Activated T-cell treated with anti-CD3 and anti-CD28 coated beads, Interleukin-2, amount 50 U/mL, for 72 hours (primary cell): Measurements from ENCODE around the gene GGT1. TPM values are rescaled to one million over a fixed set of nuclear protein-coding genes. Genes with fewer than 3 reads are reported as not detected.
"Not testable (repeated sequence)": the region's sequence is repeated elsewhere in the genome, so short reads cannot be mapped to it uniquely, and the experiment has no call there.

Experiments used
- ATAC-seq, 2 donors: fragments of 150-1000 bp; cut with Tn5 transposase; replicated peaks in 1 of 2; 2 replicates each; pipeline ENCODE4 v1.10.0; 2021; ENCODE audit warnings: moderate library complexity in 2 of 2, mild to moderate bottlenecking in 1 of 2
- DNase-seq, 2 donors: peaks; one replicate each; pipeline ENCODE4 v3.0.0; 2021 to 2022; ENCODE audit warnings: mixed read lengths in 1 of 2
- H3K27ac Mint-ChIP-seq: one replicate; pipeline ENCODE4 v1.8.0; 2022; ENCODE audit warnings: mild to moderate bottlenecking, moderate library complexity, mixed read lengths
- H3K27me3 Mint-ChIP-seq: one replicate; pipeline ENCODE4 v1.8.0; 2022; ENCODE audit warnings: low read depth, mixed read lengths
- H3K36me3 Mint-ChIP-seq, 2 donors: one replicate each; pipeline ENCODE4 v1.8.0; 2022; ENCODE audit warnings: mixed read lengths in 2 of 2, mild to moderate bottlenecking in 1 of 2; ENCODE audit not compliant: insufficient read depth in 2 of 2
- H3K4me1 Mint-ChIP-seq: one replicate; pipeline ENCODE4 v1.8.0; 2022; ENCODE audit warnings: low read depth, mixed read lengths
- H3K4me3 Mint-ChIP-seq, 2 donors: one replicate each; pipeline ENCODE4 v1.8.0; 2022; ENCODE audit warnings: mild to moderate bottlenecking in 2 of 2, mixed read lengths in 2 of 2, moderate library complexity in 2 of 2
- H3K9me3 Mint-ChIP-seq, 2 donors: one replicate each; pipeline ENCODE4 v1.8.0; 2022; ENCODE audit warnings: mixed read lengths in 2 of 2
- total RNA-seq, 2 donors: library from RNA; stranded (reverse); gene quantifications; one replicate each; pipeline ENCODE4 v1.2.3, GENCODE V29; 2022

GGT1 gene
- total RNA-seq, 2 donors from 2014 or later: 34.4 to 47.6 TPM

DNA sequence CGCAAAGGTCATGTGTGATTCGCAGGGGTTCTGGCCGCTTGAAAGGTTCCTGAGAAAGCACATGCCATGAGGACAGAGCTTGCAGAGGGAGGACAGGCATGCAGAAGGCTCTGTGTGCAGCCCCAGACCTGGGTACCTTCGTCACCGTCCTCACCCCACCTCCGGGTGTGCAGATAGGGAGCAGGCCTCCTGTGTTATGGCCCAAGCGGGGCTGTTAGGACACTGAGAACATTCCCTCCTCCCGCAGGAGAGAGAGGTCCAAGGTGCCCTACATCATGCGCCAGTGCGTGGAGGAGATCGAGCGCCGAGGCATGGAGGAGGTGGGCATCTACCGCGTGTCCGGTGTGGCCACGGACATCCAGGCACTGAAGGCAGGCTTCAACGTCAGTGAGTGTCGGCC lies 43.8 kb downstream of the GGT1 start:
- not testable (repeated sequence) for H3K27ac Mint-ChIP-seq, H3K9me3 Mint-ChIP-seq, DNase-seq, H3K4me3 Mint-ChIP-seq, ATAC-seq, H3K4me1 Mint-ChIP-seq, H3K27me3 Mint-ChIP-seq, H3K36me3 Mint-ChIP-seq

- H3K27me3 Mint-ChIP-seq, H3K9me3 Mint-ChIP-seq, H3K4me3 Mint-ChIP-seq, DNase-seq, ATAC-seq, H3K36me3 Mint-ChIP-seq, H3K27ac Mint-ChIP-seq, H3K4me1 Mint-ChIP-seq: not testable (repeated sequence)
Observed at GRCh38 chr22:24649371-24649770, 46.4 kb downstream of the GGT1 start.

DNA sequence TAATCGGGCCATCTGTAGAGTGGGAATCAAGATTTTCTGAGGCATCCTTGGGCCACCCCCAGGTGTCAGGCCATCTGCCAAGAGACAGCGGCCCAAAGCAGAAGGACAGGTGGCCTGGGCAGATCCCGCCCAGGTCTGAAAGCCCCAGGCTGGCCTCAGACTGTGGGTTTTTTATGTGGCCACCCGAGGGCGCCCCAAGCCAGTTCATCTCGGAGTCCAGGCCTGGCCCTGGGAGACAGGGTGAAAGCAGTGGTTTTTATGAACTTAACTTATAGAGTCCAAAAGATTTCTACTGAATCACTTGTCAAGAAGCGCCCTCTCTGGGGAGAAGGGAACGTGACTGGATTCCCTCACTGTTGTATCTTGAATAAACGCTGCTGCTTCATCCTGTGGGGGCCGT lies 47.9 kb downstream of the GGT1 start:
- H3K27ac Mint-ChIP-seq, H3K4me3 Mint-ChIP-seq, H3K4me1 Mint-ChIP-seq, H3K27me3 Mint-ChIP-seq, H3K36me3 Mint-ChIP-seq, H3K9me3 Mint-ChIP-seq, ATAC-seq: not testable (repeated sequence)
- DNase-seq: peak; percentile 74 to 76

GRCh38 chr22:24665395-24665794 lies 62.4 kb downstream of the GGT1 start:
- H3K27ac Mint-ChIP-seq, H3K36me3 Mint-ChIP-seq, H3K4me1 Mint-ChIP-seq, H3K4me3 Mint-ChIP-seq, ATAC-seq, H3K9me3 Mint-ChIP-seq, H3K27me3 Mint-ChIP-seq, DNase-seq: not testable (repeated sequence)

DNA sequence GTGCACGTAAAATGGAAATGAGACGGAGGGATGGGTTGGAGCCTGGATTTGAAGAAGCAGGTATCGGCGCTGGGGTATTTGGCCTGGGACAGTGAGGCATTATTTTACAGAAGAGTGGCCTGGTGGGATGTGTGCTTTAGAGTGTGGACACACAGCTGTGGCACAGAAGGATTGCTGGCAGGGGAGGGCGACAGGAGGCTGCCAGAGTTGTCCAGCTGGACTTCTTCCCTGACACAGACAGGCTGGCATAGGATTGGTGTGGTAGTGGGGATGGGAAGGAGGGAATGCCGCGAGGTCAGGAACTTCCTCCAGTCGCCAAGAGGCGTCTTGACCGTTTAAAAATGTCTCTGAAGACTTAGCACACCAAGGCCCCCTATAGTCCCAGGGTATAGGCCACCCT lies 64.9 kb downstream of the GGT1 start:
- not testable (repeated sequence) for H3K4me3 Mint-ChIP-seq, DNase-seq, H3K36me3 Mint-ChIP-seq, H3K27me3 Mint-ChIP-seq, H3K27ac Mint-ChIP-seq, H3K4me1 Mint-ChIP-seq, ATAC-seq, H3K9me3 Mint-ChIP-seq

GRCh38 chr22:24672532-24672931 lies 69.5 kb downstream of the GGT1 start:
- not testable (repeated sequence) for H3K36me3 Mint-ChIP-seq, H3K4me3 Mint-ChIP-seq, ATAC-seq, DNase-seq, H3K9me3 Mint-ChIP-seq, H3K4me1 Mint-ChIP-seq, H3K27ac Mint-ChIP-seq, H3K27me3 Mint-ChIP-seq

Other genes starting within 250 kb of the GGT1 start
- 10 to 100 TPM; 34.6 to 41.2 TPM for gene ADORA2A, start 175.6 kb upstream of the GGT1 start, total RNA-seq
- 1 to 10 TPM in 1 of 2 donors, under 1 TPM in 1; 0.26 to 1.2 TPM for gene UPB1, start 107.9 kb upstream of the GGT1 start, total RNA-seq
- 10 to 100 TPM; 96.4 to 98.2 TPM for gene GUCD1, start 48.1 kb upstream of the GGT1 start, total RNA-seq
- 10 to 100 TPM; 69.3 to 76.5 TPM for gene SNRPD3, start 47.2 kb upstream of the GGT1 start, total RNA-seq
- 1 to 10 TPM; 1.2 to 2.0 TPM for gene LRRC75B, start 10.1 kb upstream of the GGT1 start, total RNA-seq
- gene PIWIL3, start 171.5 kb downstream of the GGT1 start, total RNA-seq: not detected
- under 1 TPM; 0.07 to 0.14 TPM for gene SGSM1, start 203.0 kb downstream of the GGT1 start, total RNA-seq